Measurements from ENCODE around the gene FSHR. TPM values are rescaled to one million over a fixed set of nuclear protein-coding genes. Genes with fewer than 3 reads are reported as not detected.

FSHR gene
- total and polyA plus RNA-seq, 9 donors: 0.22 to 4.0 (median 1.8) TPM

DNA sequence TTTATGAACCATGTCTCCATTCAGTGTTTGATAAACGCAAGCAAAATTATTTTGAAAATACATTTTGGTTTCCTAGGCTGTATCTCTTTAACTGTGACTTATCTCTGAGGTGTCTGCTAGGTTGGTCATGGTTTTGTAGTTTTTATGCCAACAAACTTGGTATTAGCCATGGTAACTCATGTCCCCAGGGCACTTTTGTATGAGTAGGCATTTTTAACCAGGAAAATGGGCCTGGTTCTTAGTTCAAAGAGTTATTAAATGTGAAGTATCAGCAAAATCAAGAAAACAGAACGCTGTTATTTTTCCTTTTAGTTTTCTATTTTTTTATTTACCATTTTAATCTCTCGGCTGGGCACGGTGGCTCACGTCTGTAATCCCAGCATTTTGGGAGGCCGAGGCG, 219.5 kb downstream of the FSHR start:
- no peaks in the 10 kb centered on the region for H3K4me1 ChIP-seq (ENCODE audit: insufficient read depth)
- 94 to 95% (median 94%) methylated on average over 7 of the region's 7 CpGs for WGBS, 3 donors
- H3K4me3 ChIP-seq: no peak overlapping the region
- H3K9me3 ChIP-seq: no peaks in the 10 kb centered on the region
- intact Hi-C loops (cut with DNase I): no loop called here
- H3K27ac ChIP-seq: no peak overlapping the region
- DNase-seq: no peak
- H3K36me3 ChIP-seq: no peaks in the 10 kb centered on the region
- no peaks in the 10 kb centered on the region for H3K27me3 ChIP-seq
- TF ChIP-seq POLR2A (IDR thresholded peaks at IDR 0.05) (no peak), EP300 (IDR thresholded peaks at IDR 0.05) (no peak)
- TF ChIP-seq, protein P1, sequence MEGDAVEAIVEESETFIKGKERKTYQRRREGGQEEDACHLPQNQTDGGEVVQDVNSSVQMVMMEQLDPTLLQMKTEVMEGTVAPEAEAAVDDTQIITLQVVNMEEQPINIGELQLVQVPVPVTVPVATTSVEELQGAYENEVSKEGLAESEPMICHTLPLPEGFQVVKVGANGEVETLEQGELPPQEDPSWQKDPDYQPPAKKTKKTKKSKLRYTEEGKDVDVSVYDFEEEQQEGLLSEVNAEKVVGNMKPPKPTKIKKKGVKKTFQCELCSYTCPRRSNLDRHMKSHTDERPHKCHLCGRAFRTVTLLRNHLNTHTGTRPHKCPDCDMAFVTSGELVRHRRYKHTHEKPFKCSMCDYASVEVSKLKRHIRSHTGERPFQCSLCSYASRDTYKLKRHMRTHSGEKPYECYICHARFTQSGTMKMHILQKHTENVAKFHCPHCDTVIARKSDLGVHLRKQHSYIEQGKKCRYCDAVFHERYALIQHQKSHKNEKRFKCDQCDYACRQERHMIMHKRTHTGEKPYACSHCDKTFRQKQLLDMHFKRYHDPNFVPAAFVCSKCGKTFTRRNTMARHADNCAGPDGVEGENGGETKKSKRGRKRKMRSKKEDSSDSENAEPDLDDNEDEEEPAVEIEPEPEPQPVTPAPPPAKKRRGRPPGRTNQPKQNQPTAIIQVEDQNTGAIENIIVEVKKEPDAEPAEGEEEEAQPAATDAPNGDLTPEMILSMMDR (IDR thresholded peaks at IDR 0.05): no peak

DNA sequence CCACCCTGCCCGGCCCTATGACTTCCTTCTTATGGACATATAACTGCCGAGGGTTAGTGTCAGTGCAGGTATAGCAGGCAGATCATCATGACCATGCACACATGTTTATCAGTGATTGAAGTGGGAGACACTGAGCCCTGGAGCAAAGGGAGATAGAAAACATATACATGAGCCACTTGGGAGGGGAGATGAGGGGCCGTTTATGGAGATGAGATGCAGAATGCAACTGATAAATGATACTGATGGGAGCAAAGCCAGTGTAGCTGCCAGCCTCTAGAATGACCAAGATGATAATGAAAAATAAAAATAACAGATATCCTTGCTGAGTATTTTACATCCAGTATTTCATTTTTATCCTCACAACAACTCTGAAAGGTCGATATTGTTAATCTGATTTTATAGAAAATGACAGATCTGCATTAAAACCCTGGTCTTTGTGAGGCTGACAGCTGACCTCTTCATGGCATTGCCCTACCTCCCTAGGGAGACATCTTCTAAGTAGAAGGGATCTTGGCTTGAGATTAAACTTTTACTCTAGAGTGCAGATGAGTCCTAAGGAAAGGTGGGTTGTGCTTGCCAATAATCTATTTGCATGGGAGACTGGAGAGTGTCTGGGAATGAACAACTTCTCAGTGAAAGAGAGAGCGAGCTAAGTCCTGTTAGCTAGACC, 220.4 kb downstream of the FSHR start:
- no peaks in the 10 kb centered on the region for H3K4me1 ChIP-seq (ENCODE audit: insufficient read depth)
- intact Hi-C loops (cut with DNase I): no loop called here
- WGBS, 3 donors: 76 to 83% (median 76%) methylated on average over 5 of the region's 5 CpGs

DNA sequence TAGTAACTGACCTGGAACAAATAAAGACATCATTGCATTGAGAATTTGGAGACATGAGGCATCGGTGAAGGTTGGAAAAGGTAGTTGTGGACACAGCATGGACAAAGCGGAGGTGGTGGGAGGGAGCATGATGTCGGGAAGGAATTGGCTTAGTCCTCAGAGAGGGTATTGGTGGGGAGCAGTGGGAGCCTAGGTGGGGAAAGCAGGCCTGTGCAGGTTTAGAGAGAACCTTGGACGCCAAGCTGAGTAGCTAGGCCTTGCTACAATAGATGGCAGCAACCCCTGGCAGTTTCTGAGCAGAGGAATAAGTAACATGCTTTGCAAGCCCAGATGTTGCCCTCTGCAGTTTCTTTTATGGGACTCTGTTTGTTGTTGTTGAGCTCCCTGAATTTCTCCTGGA, 221.6 kb downstream of the FSHR start:
- Histone ChIP-seq H3K27me3 (no peaks in the 10 kb centered on the region), H3K9me3 (no peaks in the 10 kb centered on the region), H3K36me3 (no peaks in the 10 kb centered on the region), H3K27ac (no peak overlapping the region), H3K4me1 (ENCODE audit: insufficient read depth) (no peaks in the 10 kb centered on the region), H3K4me3 (no peak overlapping the region)
- TF ChIP-seq POLR2A (IDR thresholded peaks at IDR 0.05) (no peak), EP300 (IDR thresholded peaks at IDR 0.05) (no peak)
- TF ChIP-seq, protein P1 (IDR thresholded peaks at IDR 0.05): no peak
- WGBS, 3 donors: 86 to 90% (median 89%) methylated on average over 4 of the region's 4 CpGs
- no peak for DNase-seq
- intact Hi-C loops (cut with DNase I): no loop called here

More for the DNA sequence above, 220.4 kb downstream of the FSHR start:
- H3K9me3 ChIP-seq: no peaks in the 10 kb centered on the region
- H3K27me3 ChIP-seq: no peaks in the 10 kb centered on the region
- no peaks in the 10 kb centered on the region for H3K36me3 ChIP-seq
- no peak overlapping the region for H3K4me3 ChIP-seq
- no peak for DNase-seq
- no peak overlapping the region for H3K27ac ChIP-seq
- TF ChIP-seq, protein P1 (IDR thresholded peaks at IDR 0.05): no peak
- TF ChIP-seq EP300 (IDR thresholded peaks at IDR 0.05) (no peak), POLR2A (IDR thresholded peaks at IDR 0.05) (no peak)

DNA sequence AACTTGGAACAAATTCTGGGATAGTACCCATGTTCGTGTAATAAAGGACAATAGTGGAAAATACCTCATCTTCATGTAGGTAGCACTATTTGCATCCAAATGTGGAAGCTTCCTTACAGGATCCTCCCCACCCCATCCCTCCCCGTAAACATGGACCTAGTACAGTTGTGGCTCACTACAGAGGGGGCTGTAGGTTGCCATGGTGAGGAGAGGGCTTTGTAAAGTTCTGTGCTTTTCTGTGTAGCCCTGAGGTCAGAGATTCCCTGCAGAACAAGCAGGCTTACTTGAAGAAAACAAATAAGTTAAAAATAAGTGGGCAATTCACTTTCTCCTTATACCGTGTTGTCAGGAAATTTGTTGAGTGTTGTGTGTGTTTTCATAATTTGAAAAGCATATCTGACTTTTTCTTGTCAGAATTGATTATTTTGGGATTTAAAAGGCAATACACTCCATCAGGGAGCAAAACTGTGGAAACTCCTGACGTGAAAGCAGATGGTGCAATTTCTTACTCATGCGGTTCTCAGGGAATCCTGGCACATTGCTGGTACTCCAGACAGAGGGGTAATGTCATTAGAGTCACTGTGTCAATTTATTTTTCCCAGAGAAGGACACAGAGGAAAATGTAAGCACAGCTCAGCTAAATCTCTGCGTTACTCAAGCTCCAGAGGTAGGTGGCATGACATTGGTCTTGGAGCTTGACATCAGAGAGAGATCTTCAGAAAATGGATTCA, 224.6 kb downstream of the FSHR start:
- intact Hi-C loops (cut with DNase I): no loop called here
- H3K4me1 ChIP-seq (ENCODE audit: insufficient read depth): no peaks in the 10 kb centered on the region
- WGBS, 3 donors: 67 to 77% (median 73%) methylated on average over 6 of the region's 6 CpGs
- TF ChIP-seq, protein P1 (IDR thresholded peaks at IDR 0.05): no peak
- TF ChIP-seq EP300 (IDR thresholded peaks at IDR 0.05) (no peak), POLR2A (IDR thresholded peaks at IDR 0.05) (no peak)
- no peak for DNase-seq
- no peak overlapping the region for H3K4me3 ChIP-seq
- no peak overlapping the region for H3K27ac ChIP-seq
- no peaks in the 10 kb centered on the region for H3K9me3 ChIP-seq
- no peaks in the 10 kb centered on the region for H3K27me3 ChIP-seq
- H3K36me3 ChIP-seq: no peaks in the 10 kb centered on the region
